Measurements from ENCODE around the gene OVAAL. TPM values are rescaled to one million over a fixed set of nuclear protein-coding genes. Genes with fewer than 3 reads are reported as not detected.

The OVAAL gene
- total and polyA plus RNA-seq, 9 of the 15 experiments (the other 6 are each of a cell fraction or from before 2014, with no cell fraction given) = 0.04 to 0.18 (median 0.08) TPM; not detected in 4

GRCh38 chr1:180527101-180527669 lies 31.6 kb upstream of the OVAAL start:
- no peaks in the 10 kb centered on the region for H3K9me3 ChIP-seq (replicated peaks; ENCODE audit: control insufficient read depth, insufficient read depth, low read depth, low read length)
- H3K9ac ChIP-seq (ENCODE audit: insufficient read depth in 1 of 2, low read depth in 2 of 2, low read length in 2 of 2) = no peak overlapping the region; a peak in 1 of 4 replicates
- no peak overlapping the region; the same call in 2 of the 3 replicates for H3K27ac ChIP-seq (ENCODE audit: extremely low read depth, low read depth, low read length)
- no peaks in the 10 kb centered on the region for H4K20me1 ChIP-seq (replicated peaks; ENCODE audit: control insufficient read depth, insufficient read depth, low read length)
- peak; percentile 84 for ATAC-seq
- ChIA-PET CTCF (ENCODE audit: low intra/inter-chr PET ratio) (interaction anchor here (0.7 kb wide), 1 partner anchor 616 kb away, joined by 4 read pairs; no protein-coding TSS in a partner anchor), POLR2A (interaction anchor here (0.6 to 1.0 kb wide), 3 partner anchors 12 to 39 kb away, joined by 3 read pairs; no protein-coding TSS in a partner anchor)
- WGBS (ENCODE audit: insufficient coverage, low coverage, missing lambda C conversion rate) = 5% methylated on average over 5 of the region's 5 CpGs
- H2AFZ ChIP-seq (ENCODE audit: low read depth, low read length) = peak overlapping the region; percentile 50
- no peaks in the 10 kb centered on the region for H3K36me3 ChIP-seq (ENCODE audit: control insufficient read depth, insufficient read depth, low read length)
- BruUV-seq (replicated peaks) = no TSS peak
- FAIRE-seq = peak; percentile 90
- peaks cover 9 to 21% of the 10 kb centered on the region in 2 experiments; a peak in 3 of 5 replicates for H3K4me1 ChIP-seq (replicated peaks in 1 of 2; ENCODE audit: control insufficient read depth in 2 of 2, insufficient read depth in 2 of 2, low read length in 2 of 2)
- peak; percentile 50 to 84 (median 59) for DNase-seq (ENCODE audit: extremely low read depth in 1 of 4, low spot score in 3 of 4)
- no peaks in the 10 kb centered on the region for H3K27me3 ChIP-seq (ENCODE audit: control insufficient read depth in 2 of 2, insufficient read depth in 2 of 2, low read length in 2 of 2)
- intact Hi-C loops (cut with micrococcal nuclease) (no loop called here), in situ Hi-C loops (cut with MboI) (loop anchor here (5.0 kb wide), 1 partner anchor 895 kb away; no protein-coding TSS in a partner anchor)
- peak overlapping the region; percentile 17 for H3K4me2 ChIP-seq (ENCODE audit: insufficient read depth, low read length)
- no peak overlapping the region for H3K4me3 ChIP-seq
- H3K9me1 ChIP-seq (ENCODE audit: control insufficient read depth, insufficient read depth, low read length) = no peaks in the 10 kb centered on the region
- no peaks in the 10 kb centered on the region for H3K79me2 ChIP-seq (ENCODE audit: control insufficient read depth, insufficient read depth, low read length)
- no peak for TF ChIP-seq TAF7 (tag; IDR thresholded peaks at IDR 0.05)
- TF ChIP-seq, protein P1, sequence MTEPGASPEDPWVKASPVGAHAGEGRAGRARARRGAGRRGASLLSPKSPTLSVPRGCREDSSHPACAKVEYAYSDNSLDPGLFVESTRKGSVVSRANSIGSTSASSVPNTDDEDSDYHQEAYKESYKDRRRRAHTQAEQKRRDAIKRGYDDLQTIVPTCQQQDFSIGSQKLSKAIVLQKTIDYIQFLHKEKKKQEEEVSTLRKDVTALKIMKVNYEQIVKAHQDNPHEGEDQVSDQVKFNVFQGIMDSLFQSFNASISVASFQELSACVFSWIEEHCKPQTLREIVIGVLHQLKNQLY (CRISPR knock-in tag; conservative IDR thresholded peaks at IDR 0.05) = no peak
- TF ChIP-seq TSC22D4 (tag; IDR thresholded peaks at IDR 0.05) = no peak
- no peak for TF ChIP-seq NCOA4 (IDR thresholded peaks at IDR 0.05; ENCODE audit: partially characterized antibody)
- TF ChIP-seq BRF2 (IDR thresholded peaks at IDR 0.05; ENCODE audit: borderline replicate concordance, insufficient read depth, insufficient read length) = no peak
- TF ChIP-seq HBP1 (CRISPR knock-in tag; IDR thresholded peaks at IDR 0.05) = no peak
- TF ChIP-seq EGR1 (conservative IDR thresholded peaks at IDR 0.05) = peak; percentile 86
- TF ChIP-seq PML (IDR thresholded peaks at IDR 0.05; ENCODE audit: low read length) = no peak
- TF ChIP-seq SMARCC2 (IDR thresholded peaks at IDR 0.05; ENCODE audit: low read depth) = peak; percentile 34; the same call in 1 of the 2 replicates
- no peak for TF ChIP-seq ZNF707 (CRISPR knock-in tag; conservative IDR thresholded peaks at IDR 0.05)
- no peak for TF ChIP-seq SMAD1 (IDR thresholded peaks at IDR 0.05; ENCODE audit: low read depth, low read length, partially characterized antibody)
- no peak for TF ChIP-seq C11orf30 (IDR thresholded peaks at IDR 0.05; ENCODE audit: low read depth)
- no peak for TF ChIP-seq TAF1 (IDR thresholded peaks at IDR 0.05; ENCODE audit: control insufficient read depth, extremely low read depth, insufficient read depth, low read length, severe bottlenecking)
- peak; percentile 88 for TF ChIP-seq SMARCE1 (IDR thresholded peaks at IDR 0.05)
- TF ChIP-seq E4F1 (CRISPR knock-in tag; IDR thresholded peaks at IDR 0.05; ENCODE audit: borderline replicate concordance) = no peak
- TF ChIP-seq GATAD2A (IDR thresholded peaks at IDR 0.05) = peak; percentile 72; the same call in 1 of the 2 replicates
- peak; percentile 14; the same call in 1 of the 2 replicates for TF ChIP-seq MTA2 (IDR thresholded peaks at IDR 0.05; ENCODE audit: low read depth)
